GM21717 (cell line): Measurements from ENCODE around the gene DACT2.
"Not testable (repeated sequence)": the region's sequence is repeated elsewhere in the genome, so short reads cannot be mapped to it uniquely, and the experiment has no call there.

ENCODE experiments used
- ATAC-seq: cut with Tn5 transposase; IDR thresholded peaks from one replicate; pipeline ENCODE4 v1.9.1; 2021; ENCODE audit warnings: mild to moderate bottlenecking, moderate library complexity; ENCODE audit not compliant: unreplicated experiment

Gene DACT2

GRCh38 chr6:168284187-168284586, 35.4 kb downstream of the DACT2 start:
- no peak for ATAC-seq

- ATAC-seq, result no peak
These were observed 35.9 kb downstream of the DACT2 start for GRCh38 chr6:168283686-168284025.

GRCh38 chr6:168282985-168283685, 36.4 kb downstream of the DACT2 start:
- no peak for ATAC-seq

- no peak for ATAC-seq
These were observed 37.8 kb downstream of the DACT2 start for GRCh38 chr6:168281826-168282225.

- not testable (repeated sequence) for ATAC-seq
These were observed 38.3 kb downstream of the DACT2 start for GRCh38 chr6:168281314-168281713.

DNA sequence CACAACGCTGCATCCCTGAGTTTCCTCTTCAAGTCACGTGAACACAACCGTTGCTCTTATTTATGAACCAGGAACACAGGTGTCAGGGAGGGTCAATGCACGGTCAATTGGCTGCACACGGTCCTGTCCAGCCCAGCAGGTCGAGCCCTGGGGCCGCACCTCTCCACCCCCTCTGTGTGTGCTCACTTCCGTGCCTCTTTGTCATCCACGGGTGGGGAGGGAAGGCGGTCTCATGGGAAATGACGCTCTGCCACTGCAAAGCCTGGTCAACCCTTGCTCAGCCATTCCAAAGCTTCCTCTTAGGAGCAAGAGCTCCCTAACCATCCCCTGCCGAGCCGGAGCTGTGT, 38.7 kb downstream of the DACT2 start:
- no peak for ATAC-seq

- no peak for ATAC-seq
These were observed 39.3 kb downstream of the DACT2 start for GRCh38 chr6:168280020-168280898.

DNA sequence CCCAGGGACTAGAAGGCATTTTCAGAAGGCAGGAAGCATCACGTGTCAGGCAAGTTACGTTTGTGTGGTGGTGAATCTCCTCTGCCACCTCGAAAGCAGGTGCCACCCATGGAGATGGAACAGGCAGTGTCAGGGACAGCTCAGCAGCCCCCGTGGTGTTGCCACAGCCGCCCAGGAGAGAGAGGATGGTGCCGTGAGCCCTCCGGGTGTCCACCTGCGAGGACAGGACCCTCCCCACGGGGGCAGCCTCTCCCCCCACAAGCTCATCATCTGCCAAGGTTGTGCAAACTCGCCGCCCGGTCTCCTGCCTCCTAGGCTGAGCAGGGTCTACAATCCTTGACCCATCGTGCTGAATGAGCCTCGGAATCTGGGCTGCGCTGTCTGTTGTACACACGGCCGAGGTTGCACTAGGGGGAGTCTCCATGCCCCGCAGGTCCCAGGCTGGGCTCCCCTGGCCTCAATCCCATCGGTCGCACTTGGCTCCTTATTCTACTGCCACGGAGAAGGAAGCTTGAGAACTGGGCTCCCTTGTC, 40.1 kb downstream of the DACT2 start:
- ATAC-seq, result no peak

DNA sequence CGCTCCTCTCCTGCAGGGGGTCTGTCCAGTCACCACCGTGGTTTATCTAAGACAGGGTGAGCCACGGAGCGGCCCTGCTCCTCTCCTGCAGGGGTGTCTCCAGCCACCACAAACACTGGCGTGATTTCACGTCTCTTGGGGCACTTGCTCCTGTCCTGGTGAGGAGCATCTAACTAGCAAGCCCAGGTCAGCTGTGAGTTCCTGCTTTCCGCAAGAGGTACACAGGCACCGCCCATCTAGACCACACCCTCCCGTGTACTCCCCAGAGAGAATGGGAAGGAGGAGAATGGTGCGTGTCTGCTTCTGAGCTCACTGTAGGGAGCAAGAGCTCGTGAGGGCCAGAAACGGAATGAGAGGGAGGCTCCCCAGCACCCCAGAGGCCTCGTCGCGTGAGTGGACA, 40.7 kb downstream of the DACT2 start:
- ATAC-seq, result no peak

GRCh38 chr6:168277274-168277669, 42.3 kb downstream of the DACT2 start:
- no peak for ATAC-seq

GRCh38 chr6:168276576-168277273, 42.9 kb downstream of the DACT2 start:
- ATAC-seq, result no peak

- no peak for ATAC-seq
These were observed 44.4 kb downstream of the DACT2 start for GRCh38 chr6:168275168-168275567.

DNA sequence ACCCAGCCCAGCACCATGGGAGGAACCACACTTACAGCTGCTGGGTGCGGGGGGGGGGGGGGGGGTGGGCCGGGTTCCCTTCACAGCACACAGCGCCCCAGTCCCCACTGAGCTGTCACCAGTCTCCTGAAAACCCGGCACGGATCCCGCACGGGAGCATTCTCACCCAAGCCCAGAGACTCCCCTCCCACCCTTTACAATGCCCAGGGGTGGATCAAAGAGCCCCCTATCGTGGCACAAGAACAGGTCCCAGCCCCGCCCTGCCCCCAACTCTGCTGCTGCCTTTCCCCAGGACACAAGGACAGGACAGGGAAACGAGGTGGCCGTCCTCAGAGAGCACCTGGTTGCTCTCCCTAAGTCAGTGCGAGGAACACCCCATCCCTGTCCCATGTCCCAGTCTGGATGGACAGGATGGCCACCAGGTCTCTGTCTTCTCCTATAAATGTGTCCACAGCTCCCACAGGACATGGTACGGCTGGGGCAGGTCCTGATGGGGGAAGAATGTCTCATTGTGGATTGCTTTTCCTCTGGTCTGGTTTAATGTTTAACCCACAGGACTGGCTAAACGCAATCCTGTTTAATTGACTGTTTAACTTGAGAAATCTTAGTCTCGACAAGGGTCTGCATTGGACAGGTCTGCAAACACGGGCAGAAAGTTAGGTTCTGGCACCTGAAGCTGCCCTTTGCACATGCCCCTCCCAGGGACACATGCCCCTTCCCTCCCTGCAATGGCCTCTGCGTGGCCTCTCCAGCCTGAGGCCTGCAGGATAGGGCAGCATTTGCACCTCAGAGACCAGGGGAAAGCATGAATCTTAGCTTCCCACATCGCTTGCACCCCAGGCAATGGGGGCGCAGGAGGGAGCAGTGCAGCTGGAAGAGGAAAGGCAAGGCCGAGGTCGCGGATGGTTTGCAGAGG, 45.3 kb downstream of the DACT2 start:
- no peak for ATAC-seq

DNA sequence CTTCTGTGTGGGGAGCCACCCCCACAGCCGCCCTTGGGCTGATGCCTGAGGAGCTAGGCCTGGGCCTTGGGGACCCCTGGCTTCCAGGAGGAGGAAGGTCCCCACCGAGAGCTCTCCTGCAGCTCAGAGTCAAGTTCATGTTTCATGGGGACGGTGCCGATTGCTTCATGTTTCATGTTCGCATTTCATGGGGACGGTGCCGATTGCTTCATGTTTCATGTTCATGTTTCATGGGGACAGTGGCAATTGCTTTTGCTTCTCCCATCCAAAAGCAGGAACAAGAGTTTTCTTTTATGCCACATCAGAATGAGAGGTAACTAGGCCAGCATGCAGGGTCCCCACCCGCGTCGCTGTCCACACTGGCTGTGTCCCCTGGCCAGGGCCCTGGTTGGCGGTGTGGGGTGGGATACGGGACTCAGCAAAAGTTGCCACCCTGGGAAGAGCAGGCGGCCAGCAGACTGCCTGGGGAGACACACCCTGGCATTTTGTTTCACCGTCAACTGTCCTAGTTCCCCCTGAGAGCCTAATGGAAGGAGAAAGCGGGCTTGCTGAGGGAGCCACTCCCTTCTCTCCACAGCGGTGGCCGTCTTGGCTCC, 46.0 kb downstream of the DACT2 start:
- ATAC-seq, result no peak

GRCh38 chr6:168272415-168273325, 46.9 kb downstream of the DACT2 start:
- ATAC-seq, result no peak

DNA sequence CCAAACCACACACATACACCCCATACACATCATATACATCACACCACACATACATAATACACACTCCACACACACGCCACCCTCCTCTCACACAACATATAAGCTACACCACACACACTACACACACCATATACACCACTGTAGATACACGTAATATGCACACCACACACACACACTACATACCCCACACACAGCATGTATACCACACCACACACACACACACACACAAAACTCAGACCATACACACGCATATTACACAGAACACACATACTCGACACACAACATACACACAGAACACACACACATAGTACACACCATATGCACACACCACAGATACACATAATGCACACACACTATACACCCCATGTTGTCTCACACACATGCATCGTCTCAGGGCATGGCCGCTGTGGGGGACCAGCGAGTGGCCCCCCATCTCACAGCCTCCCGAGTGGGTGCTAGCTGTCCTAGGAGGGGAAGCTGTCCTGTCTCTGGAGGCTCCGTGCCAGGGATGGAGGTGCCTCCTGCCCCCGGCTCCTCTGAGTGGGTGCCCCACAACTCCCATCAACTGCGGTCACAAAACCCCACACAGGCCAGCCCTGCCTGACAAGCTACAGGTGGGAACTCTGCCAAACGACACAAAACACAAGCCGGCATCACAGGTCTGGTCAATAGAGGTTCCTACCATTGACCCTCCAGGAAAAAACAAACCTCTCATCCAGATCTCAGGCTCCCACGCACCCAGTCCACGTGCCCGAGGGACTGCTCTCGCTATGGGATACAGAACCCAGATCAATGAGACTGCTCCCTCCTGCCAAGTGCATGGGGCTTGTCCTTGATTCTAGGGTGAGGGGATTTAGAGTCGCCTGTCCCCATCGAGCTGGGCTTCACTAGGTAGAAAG, 49.1 kb downstream of the DACT2 start:
- no peak for ATAC-seq

- ATAC-seq, result no peak
These were observed 49.9 kb downstream of the DACT2 start for GRCh38 chr6:168269455-168270243.
